Measurements from ENCODE around the gene DPF3.

The DPF3 gene

DNA sequence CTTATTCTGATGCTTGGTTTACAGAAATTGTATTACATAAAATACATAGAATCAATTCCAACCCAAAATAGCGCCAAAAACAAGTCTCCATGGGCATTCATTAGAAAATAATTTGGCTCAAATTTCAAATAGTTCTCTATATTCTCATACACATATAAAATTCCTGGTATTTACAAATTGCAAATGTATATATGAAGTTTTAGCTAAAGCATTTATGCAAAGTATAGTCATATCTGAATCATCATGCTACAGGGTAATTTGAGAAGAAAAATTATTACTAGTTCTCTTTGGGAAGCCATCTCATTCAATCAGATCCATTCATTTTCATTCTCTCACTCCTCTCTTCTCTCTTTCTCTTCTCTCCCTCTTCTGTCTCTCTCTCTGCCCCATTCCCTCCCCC, 257.8 kb downstream of the DPF3 start:
- H3K9me3 ChIP-seq (ENCODE audit: control insufficient read depth, insufficient read depth, low read length), result no peaks in the 10 kb centered on the region
- H4K20me1 ChIP-seq (ENCODE audit: control insufficient read depth, insufficient read depth, low read depth, low read length), result no peaks in the 10 kb centered on the region
- TF ChIP-seq, protein P1, sequence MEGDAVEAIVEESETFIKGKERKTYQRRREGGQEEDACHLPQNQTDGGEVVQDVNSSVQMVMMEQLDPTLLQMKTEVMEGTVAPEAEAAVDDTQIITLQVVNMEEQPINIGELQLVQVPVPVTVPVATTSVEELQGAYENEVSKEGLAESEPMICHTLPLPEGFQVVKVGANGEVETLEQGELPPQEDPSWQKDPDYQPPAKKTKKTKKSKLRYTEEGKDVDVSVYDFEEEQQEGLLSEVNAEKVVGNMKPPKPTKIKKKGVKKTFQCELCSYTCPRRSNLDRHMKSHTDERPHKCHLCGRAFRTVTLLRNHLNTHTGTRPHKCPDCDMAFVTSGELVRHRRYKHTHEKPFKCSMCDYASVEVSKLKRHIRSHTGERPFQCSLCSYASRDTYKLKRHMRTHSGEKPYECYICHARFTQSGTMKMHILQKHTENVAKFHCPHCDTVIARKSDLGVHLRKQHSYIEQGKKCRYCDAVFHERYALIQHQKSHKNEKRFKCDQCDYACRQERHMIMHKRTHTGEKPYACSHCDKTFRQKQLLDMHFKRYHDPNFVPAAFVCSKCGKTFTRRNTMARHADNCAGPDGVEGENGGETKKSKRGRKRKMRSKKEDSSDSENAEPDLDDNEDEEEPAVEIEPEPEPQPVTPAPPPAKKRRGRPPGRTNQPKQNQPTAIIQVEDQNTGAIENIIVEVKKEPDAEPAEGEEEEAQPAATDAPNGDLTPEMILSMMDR (IDR thresholded peaks at IDR 0.05; ENCODE audit: low read depth, low read length, poor library complexity, severe bottlenecking), result no peak
- no peak for TF ChIP-seq EZH2phosphoT487 (IDR thresholded peaks at IDR 0.05; ENCODE audit: borderline replicate concordance, low read length)
- H3K36me3 ChIP-seq (ENCODE audit: control insufficient read depth, low read length), result no peaks in the 10 kb centered on the region
- no peak overlapping the region for H3K27ac ChIP-seq (ENCODE audit: low read depth, low read length)
- H3K79me2 ChIP-seq (ENCODE audit: control insufficient read depth, low read length), result no peaks in the 10 kb centered on the region
- no peaks in the 10 kb centered on the region for H3K4me1 ChIP-seq (ENCODE audit: control insufficient read depth, low read length)
- no peaks in the 10 kb centered on the region for H3K9me2 ChIP-seq (replicated peaks; ENCODE audit: control insufficient read depth, low read length)
- no peak overlapping the region for H3K4me3 ChIP-seq (ENCODE audit: low read length)
- H3F3A ChIP-seq (ENCODE audit: control insufficient read depth, insufficient read depth), result no peaks in the 10 kb centered on the region
- peaks cover 5% of the 10 kb centered on the region; the same call in 1 of the 2 replicates for H3K27me3 ChIP-seq (ENCODE audit: control insufficient read depth, low read length)
- no peak overlapping the region for H3K4me2 ChIP-seq (ENCODE audit: low read length)

DNA sequence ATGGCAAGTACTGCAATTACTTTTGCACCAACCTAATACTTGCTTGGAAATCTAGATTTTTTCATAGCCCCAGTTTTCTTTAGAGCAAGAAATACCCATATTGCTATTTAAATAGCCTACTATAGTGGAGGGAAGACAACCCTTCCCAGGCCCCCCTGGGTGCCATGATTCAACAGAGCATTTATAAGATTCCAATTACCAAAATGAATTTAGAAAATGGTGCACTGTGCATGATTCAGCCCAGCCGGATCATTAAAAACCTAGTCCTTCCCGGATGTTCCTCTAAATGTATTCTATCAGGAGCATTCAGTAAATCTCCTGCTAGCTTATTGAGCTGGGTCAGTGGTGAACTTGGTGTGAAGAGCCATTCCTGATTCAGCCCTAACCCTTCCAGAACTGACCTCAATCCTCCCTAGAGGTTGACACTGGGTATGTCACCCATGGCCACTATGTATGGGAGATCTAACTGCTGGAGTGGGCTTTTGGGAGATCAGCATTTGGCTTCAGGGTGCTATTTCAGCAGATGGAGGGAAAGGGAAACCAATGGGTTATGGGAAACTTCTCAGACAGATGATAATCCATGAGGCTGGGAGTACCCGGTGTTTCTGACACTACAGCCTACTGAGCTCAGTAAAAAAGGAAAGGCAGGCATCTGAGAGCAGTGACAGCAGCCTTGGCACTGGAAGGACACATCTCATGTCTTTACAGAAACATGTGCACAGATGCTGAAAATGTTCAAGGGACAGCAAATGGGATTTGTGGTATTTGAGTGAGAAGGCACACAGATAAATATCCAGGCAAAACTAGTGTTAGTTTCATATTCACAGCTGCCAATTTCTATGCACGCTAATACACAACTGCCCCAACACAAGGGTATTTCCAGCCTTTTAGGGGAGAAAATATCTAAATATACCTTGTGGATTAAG, 258.9 kb downstream of the DPF3 start:
- no peaks in the 10 kb centered on the region for H3K4me1 ChIP-seq (ENCODE audit: control insufficient read depth, low read length)
- H3K4me3 ChIP-seq (ENCODE audit: low read length), result no peak overlapping the region
- H3K27ac ChIP-seq (ENCODE audit: low read depth, low read length), result no peak overlapping the region
- H3K9me2 ChIP-seq (replicated peaks; ENCODE audit: control insufficient read depth, low read length), result no peaks in the 10 kb centered on the region
- no peak overlapping the region for H3K4me2 ChIP-seq (ENCODE audit: low read length)
- no peaks in the 10 kb centered on the region for H3F3A ChIP-seq (ENCODE audit: control insufficient read depth, insufficient read depth)
- TF ChIP-seq, protein P1 (IDR thresholded peaks at IDR 0.05; ENCODE audit: low read depth, low read length, poor library complexity, severe bottlenecking), result no peak
- TF ChIP-seq EZH2phosphoT487 (IDR thresholded peaks at IDR 0.05; ENCODE audit: borderline replicate concordance, low read length), result no peak
- H3K79me2 ChIP-seq (ENCODE audit: control insufficient read depth, low read length), result no peaks in the 10 kb centered on the region
- no peaks in the 10 kb centered on the region for H4K20me1 ChIP-seq (ENCODE audit: control insufficient read depth, insufficient read depth, low read depth, low read length)
- peaks cover 5% of the 10 kb centered on the region; the same call in 1 of the 2 replicates for H3K27me3 ChIP-seq (ENCODE audit: control insufficient read depth, low read length)
- H3K9me3 ChIP-seq (ENCODE audit: control insufficient read depth, insufficient read depth, low read length), result no peaks in the 10 kb centered on the region
- H3K36me3 ChIP-seq (ENCODE audit: control insufficient read depth, low read length), result no peaks in the 10 kb centered on the region

DNA sequence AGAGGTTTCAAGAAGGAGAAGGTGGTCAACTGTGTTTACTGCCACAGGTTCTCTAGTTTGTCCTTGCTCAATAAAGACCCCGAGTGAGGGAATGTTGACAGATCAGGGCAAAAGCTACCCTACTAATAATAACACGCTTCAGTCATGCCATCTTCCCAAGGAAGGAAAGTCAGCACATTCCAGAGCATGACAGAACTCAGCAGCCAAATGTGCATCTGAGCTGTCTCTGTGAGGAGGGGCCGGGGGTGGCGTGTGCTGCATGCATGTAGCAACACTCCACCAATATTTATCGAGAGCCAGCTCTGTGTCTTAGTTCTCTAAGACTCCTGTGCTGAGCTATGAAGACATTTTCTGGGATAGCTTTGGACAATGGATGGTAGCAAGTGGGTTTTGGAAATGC, 260.4 kb downstream of the DPF3 start:
- H3K36me3 ChIP-seq (ENCODE audit: control insufficient read depth, low read length), result no peaks in the 10 kb centered on the region
- H3K9me3 ChIP-seq (ENCODE audit: control insufficient read depth, insufficient read depth, low read length), result no peaks in the 10 kb centered on the region
- no peak overlapping the region for H3K4me2 ChIP-seq (ENCODE audit: low read length)
- H3K9me2 ChIP-seq (replicated peaks; ENCODE audit: control insufficient read depth, low read length), result no peaks in the 10 kb centered on the region
- no peaks in the 10 kb centered on the region for H4K20me1 ChIP-seq (ENCODE audit: control insufficient read depth, insufficient read depth, low read depth, low read length)
- no peaks in the 10 kb centered on the region for H3K4me1 ChIP-seq (ENCODE audit: control insufficient read depth, low read length)
- TF ChIP-seq, protein P1 (IDR thresholded peaks at IDR 0.05; ENCODE audit: low read depth, low read length, poor library complexity, severe bottlenecking), result no peak
- TF ChIP-seq EZH2phosphoT487 (IDR thresholded peaks at IDR 0.05; ENCODE audit: borderline replicate concordance, low read length), result no peak
- H3K4me3 ChIP-seq (ENCODE audit: low read length), result no peak overlapping the region
- H3F3A ChIP-seq (ENCODE audit: control insufficient read depth, insufficient read depth), result no peaks in the 10 kb centered on the region
- no peaks in the 10 kb centered on the region for H3K79me2 ChIP-seq (ENCODE audit: control insufficient read depth, low read length)
- peaks cover 5% of the 10 kb centered on the region; the same call in 1 of the 2 replicates for H3K27me3 ChIP-seq (ENCODE audit: control insufficient read depth, low read length)
- no peak overlapping the region for H3K27ac ChIP-seq (ENCODE audit: low read depth, low read length)
